Measurements from ENCODE around the gene NEURL1B. TPM values are rescaled to one million over a fixed set of nuclear protein-coding genes. Genes with fewer than 3 reads are reported as not detected.
"Not testable (repeated sequence)": the region's sequence is repeated elsewhere in the genome, so short reads cannot be mapped to it uniquely, and the experiment has no call there.

Gene NEURL1B
- total RNA-seq, 2 donors from 2014 or later: 20.6 to 33.6 TPM

DNA sequence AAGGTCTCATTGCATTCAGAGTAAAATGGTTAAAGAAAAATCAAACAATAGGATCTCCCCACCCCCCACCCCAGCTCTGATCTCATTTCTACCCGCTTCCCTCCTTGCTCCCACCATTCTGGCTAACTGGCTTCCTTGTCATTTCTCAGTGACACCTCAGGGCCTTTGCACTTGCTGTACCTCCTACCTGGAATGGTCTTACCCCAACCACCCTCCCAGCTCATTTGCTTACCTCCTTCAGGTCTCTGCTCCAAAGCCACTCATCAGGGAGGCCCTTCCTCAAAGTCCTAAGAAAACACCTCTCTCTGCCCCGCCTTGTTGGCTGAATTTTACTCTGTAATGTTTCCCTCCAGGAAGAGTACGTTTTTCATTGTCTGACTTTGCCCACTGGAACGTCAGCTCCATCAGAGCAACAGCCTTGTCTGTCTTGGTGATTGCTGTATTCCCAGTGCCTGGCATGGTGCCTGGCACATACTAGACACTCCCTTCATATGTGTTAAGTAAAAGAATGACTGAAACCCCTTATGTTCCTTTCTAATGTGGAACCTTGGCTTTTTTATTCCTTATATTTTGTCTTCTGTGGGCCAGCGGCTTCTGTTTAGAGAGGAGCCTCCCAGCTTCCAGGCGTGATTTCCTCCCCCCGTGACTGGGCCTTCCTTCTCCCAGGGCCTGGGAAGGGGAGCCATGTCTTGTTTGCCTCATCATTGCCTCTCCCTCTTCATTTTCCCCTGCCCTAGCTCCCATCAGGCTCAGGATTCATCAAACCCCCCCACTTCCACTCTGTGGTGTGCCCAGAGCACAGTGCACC, 26.9 kb downstream of the NEURL1B start:
- intact Hi-C loops (cut with DNase I): no loop called here
- DNase-seq: no peak
- ATAC-seq: peak in 1 of 2 donors; percentile 36

DNA sequence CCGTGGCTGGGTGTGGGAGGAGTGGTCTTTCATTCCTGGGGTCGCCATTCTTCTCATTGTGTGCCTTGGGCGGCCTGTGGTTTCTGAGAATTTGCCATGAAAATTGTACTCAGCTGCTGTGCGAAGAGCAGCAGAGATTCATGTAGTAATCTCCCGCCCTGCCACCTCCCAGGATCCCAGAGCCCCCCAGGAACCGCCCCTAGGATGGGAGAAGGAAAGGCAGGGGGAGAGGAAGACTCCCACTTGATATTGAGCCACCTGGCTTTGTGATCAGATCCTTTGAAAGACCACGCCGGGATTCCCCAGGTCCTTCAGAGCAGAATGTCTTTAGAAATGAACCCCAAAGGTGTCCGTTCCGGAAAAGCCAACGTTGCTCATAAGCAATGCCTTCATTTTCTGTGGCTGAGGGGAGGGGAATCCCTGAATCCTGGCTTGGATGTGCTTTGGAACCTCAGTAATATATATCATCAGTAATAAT, 27.6 kb downstream of the NEURL1B start:
- no peak for DNase-seq
- ATAC-seq: no peak
- intact Hi-C loops (cut with DNase I): no loop called here

DNA sequence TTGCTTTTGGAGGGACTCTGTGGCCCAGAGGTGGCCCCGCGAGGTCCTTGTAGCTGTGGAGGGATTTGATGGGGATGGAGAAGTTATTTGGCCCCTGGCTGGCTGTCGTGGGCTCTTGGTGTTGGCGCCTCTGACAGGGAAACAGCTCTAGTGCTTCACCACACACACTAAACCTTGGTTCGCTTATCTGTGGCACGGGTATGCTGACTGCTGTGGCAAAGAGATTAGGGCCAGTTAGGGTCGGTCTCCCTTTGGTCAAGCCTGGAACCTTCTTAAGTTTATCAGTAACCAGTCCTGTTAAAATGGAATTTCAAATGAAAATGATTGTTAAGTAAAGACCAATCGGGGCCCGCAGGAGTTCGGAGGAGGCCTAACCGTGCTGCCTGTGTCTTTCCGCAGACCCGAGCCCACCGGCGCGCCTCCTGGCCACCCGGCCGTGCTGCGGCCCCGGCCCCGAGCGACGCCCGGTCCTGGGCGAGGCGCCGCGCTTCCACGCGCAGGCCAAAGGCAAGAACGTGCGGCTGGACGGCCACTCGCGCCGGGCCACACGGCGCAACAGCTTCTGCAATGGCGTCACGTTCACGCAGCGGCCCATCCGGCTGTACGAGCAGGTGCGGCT, 28.4 kb downstream of the NEURL1B start:
- ATAC-seq (no peak), DNase-seq (no peak)
- intact Hi-C loops (cut with DNase I): no loop called here

DNA sequence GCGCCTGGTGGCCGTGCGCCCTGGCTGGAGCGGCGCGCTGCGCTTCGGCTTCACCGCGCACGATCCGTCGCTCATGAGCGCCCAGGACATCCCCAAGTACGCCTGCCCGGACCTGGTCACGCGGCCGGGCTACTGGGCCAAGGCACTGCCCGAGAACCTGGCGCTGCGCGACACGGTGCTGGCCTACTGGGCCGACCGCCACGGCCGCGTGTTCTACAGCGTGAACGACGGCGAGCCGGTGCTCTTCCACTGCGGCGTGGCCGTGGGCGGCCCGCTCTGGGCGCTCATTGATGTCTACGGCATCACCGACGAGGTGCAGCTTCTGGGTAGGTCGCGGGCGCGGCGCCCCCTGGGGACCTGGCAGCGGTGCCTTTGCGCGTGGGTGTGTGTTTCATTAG, 28.9 kb downstream of the NEURL1B start:
- no peak for ATAC-seq
- no peak for DNase-seq
- intact Hi-C loops (cut with DNase I): no loop called here

DNA sequence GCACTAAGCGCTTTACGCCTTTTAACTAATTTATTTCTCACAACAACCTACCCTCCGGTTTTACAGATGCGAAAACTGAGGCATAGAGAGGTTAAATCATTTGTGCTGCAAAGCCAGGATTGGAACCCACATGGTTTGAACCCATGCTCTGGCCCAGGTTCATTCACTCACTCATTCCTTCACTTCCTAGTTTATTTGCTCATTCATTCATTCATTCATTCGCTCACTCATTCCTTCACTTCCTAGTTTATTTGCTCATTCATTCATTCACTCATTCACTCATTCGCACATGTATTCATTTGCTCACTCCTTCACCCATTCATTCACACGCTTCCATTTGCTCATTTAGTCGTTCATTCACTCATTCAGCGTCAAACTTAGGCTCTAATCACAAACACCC, 29.4 kb downstream of the NEURL1B start:
- ATAC-seq: no peak
- no peak for DNase-seq
- intact Hi-C loops (cut with DNase I): no loop called here

DNA sequence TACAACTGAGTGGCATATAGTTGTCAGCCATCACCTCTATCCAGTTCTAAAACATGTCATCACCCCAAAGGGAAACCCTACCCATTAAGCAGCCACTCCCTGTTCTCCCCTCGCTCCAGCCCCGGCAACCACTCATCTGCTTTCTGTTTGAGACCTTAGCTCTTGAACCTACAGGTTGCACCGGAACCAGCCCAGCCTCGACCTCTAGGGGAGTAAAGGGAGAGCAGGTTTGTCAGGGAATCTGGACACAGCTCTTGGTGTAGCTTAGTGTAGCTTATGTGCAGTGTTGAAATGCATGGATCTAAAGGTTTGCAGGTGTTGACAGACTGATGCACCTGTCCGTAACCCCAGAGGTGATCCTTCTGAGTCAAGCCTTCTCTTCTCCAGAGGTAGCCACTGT, 30.0 kb downstream of the NEURL1B start:
- intact Hi-C loops (cut with DNase I): no loop called here
- no peak for ATAC-seq
- no peak for DNase-seq

DNA sequence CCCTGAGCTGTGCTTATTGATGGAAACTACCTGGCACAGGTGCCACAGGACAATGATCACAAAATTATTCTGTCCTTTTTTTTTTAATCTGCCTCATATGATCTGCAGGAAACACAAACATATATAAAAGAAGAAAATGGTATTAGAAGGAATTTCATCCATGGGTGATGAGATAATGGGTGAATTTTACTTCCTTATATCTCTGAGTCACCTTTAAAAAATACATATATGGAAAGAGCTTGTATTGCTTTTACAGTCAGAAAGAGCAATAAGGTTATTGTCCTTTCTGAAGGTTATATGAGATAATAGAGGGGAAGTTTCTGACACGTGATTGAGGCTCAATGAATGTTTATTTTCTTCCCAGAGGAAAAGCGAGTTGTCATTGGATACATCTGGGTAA, 31.6 kb downstream of the NEURL1B start:
- ATAC-seq: no peak
- intact Hi-C loops (cut with DNase I): no loop called here
- no peak for DNase-seq

DNA sequence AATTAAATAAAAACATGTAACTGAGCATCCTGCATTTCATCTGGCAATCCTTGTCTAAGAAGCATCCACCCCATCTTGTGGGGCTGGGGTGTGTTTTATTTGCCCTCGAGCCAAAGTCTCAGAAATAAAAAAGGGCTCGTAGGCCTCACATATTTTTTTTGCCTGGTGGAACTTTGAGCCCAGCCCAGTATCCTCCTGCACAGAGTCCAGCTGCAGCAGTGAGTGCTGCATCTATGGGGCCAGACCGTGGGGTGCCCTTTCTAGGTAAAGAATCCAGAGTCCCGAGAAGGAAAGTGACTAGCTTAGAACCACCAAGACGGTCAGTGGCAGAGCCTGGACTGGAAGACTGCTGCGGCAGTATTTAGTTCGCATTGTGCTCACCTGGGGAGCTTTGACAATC, 33.1 kb downstream of the NEURL1B start:
- ATAC-seq: no peak

DNA sequence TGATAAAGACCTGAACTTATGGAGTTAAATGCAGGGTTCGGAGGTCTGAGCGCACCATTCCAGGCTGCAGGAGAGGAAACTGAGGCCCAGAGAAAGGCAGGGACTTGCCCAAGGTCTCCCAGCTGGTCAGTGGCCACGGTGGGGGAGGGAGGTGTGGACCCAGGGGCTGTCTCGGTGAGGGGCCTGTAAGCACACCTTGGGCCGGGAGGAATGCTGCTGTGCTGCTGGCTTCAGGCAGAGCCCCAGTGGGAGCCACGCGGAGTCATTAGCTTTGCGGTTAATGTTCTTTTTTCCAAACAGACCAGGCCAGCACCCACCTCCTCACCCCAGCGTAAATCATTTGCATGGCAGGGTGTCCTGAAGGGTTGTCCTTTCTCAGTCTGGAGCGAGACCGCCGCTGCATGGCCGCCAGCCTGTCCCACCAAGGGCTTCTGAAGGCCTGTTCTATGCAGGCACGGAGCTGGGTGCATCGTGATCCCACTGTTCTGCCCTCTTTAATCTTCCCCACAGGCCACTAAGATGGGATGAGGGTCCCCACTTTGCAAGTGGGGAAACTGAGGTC, 35.9 kb downstream of the NEURL1B start:
- intact Hi-C loops (cut with DNase I): no loop called here
- no peak for DNase-seq

More for the DNA sequence above, 33.1 kb downstream of the NEURL1B start:
- DNase-seq: no peak
- intact Hi-C loops (cut with DNase I): no loop called here

DNA sequence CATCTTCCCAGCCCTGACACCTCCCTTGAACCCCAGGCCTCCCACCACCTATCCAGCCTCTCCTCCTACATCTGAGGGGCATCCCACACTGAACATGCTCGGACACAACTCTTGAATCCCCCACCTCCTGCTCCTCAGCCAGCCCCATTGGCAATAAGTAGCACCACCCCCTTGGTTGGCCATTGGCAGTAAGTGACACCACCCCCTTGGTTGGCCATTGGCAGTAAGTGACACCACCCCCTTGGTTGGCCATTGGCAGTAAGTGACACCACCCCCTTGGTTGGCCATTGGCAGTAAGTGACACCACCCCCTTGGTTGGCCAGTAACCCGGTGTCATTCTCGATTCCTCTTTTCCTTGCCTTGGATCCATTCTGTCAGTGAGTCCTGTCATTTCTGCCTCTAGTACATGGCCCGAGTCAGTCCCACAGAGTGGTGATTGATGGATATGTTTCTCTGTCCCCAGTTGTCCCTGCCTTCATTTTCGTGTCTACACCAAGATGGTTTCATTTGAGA, 37.4 kb downstream of the NEURL1B start:
- peak in 1 of 2 donors; percentile 5 for ATAC-seq
- intact Hi-C loops (cut with DNase I); DNase-seq: not testable (repeated sequence)

More for the DNA sequence above, 35.9 kb downstream of the NEURL1B start:
- no peak for ATAC-seq

DNA sequence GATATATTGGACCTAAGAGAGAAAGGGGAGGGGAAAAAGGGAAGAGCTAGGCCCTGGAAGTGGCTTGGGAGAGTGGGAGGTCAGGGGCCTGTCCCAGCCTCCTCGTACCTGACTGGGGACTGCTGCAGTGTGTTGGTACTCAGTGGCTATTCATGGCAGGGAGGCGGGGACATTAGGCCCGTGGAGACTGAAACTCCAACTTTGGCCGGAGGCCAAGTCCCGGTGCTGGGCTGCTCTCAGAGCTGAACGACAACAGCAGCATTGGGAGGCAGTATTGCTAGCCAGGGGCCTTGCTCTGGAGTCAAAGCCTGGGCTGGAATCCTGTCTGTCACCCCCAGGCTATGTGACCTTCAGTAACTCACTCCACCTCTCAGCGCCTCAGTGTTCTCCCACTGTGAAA, 37.8 kb downstream of the NEURL1B start:
- intact Hi-C loops (cut with DNase I): no loop called here
- peak; percentile 80 to 85 for ATAC-seq

DNA sequence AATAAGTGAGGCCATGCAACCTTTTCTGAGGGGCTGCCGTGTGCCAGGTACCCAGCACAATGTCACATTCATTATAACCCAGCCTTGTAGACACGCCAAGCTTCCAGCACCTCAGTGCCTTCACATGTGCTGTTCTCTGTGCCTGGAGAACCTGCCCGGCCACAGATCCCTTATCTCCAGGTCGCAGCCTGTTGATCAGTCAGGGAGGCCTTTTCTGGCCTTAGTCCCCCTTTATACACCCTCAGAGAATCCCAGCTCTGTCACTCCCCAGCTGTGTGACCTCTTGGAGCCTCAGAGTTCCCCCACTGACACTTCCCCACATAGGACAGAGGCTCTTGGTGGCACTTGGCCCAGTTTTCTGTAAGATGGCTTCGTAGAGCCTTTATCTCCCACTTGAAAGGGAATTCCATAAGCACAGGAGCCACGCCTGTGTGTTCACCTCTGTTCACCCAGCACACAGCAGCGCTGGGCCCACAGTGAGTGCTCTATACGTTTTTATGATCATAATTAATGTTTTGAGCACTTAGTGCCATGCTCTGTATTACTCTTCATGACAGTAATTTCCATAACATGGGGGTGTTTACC, 38.7 kb downstream of the NEURL1B start:
- intact Hi-C loops (cut with DNase I): no loop called here
- no peak for DNase-seq
- ATAC-seq: no peak

More for the DNA sequence above, 37.8 kb downstream of the NEURL1B start:
- peak; percentile 76 for DNase-seq

DNA sequence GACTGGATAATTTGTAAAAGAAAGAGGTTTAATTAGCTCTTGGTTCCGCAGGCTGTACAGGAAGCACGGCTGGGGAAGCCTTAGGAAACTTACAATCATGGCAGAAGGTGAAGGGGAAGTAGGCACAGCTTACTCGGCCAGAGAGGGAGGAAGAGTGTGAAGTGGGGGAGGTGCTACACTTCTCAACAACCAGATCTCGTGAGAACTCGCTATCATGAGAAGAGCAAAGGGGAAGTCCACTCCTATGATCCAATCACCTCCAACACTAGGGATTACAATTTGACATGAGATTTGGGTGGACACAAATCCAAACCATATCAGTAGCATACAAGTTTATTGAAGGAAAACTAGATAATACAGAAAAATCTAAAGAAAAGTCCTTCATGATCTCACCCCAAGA, 39.9 kb downstream of the NEURL1B start:
- intact Hi-C loops (cut with DNase I): no loop called here
- no peak for ATAC-seq
- DNase-seq: no peak

DNA sequence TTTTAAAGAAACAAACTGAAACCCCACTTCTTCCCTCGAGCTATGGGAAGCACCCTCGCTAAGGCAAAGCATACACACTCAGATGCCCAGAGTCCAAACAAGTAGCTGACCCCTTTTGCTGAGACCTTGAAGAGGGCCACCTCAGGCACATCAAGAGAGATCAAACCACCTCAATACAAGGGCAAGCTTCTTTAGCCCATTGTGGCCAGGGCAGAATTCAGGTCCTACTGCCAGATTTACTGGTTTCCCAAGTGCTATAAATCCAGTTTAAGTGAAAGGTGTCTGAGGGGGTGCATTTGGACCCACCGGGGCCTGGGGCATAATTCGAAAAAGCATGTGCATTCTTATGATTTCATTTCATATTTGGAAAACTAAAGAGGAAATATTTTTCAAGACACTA, 40.4 kb downstream of the NEURL1B start:
- ATAC-seq: no peak
- intact Hi-C loops (cut with DNase I): no loop called here
- DNase-seq: no peak

DNA sequence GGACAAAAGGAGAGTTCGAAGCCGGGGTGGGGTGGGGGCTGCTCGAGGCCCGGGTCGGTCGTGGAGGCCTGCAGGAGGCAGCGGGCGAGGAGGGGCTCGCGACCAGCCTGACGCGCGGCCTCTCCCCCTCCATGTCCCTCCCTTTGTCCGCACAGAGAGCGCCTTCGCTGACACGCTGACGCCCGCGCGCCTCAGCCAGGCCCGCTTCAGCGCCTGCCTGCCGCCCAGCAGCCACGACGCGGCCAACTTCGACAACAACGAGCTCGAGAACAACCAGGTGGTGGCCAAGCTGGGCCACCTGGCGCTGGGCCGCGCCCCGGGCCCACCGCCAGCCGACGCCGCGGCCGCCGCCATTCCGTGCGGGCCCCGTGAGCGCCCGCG, 42.2 kb downstream of the NEURL1B start:
- intact Hi-C loops (cut with DNase I): no loop called here
- DNase-seq (no peak), ATAC-seq (no peak)

DNA sequence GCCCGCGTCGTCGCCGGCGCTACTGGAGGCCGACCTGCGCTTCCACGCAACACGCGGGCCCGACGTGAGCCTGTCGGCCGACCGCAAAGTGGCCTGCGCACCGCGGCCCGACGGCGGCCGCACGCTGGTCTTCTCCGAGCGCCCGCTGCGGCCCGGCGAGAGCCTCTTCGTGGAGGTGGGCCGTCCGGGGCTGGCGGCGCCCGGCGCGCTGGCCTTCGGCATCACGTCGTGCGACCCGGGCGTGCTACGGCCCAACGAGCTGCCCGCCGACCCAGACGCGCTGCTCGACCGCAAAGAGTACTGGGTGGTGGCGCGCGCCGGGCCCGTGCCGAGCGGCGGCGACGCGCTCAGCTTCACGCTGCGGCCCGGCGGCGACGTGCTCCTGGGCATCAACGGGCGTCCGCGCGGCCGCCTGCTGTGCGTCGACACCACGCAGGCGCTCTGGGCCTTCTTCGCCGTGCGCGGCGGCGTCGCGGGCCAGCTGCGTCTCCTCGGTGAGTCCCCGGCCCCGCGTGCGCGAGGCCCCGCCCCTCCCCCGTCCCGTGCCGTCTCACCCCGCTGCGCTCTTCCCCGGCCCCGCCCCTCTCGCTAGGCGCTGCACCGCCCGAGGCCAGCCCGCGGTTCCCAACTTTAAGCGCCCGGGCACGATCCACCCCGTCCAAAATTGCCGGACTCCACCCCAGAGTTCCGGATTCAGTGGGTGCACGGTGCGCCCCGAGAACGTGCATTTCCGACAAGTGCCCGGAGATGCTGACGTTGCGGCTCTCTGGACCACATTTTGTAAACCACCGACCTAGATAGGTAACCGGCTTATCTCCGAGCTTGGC, 42.8 kb downstream of the NEURL1B start:
- intact Hi-C loops (cut with DNase I): no loop called here
- ATAC-seq (peak in 1 of 2 donors; percentile 11), DNase-seq (peak; percentile 45)

DNA sequence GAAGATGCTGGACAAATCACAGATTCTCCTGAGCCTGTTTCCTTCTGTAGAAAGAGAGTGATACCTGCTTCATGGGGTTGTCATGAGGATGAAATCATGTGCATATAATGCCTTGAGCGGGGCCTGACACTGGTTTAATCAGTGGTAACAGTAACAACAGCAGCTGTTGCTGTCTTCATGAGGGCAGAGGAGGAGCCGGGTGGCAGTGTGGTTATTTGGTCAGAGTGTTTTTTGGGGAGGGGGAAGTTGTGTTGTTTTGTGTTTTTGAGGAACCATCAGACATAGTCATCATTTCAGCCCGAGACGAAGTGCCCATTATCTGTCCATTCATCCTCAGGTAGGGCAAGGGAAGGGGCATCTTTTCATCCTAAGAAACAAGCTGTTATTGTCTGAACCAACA, 44.0 kb downstream of the NEURL1B start:
- intact Hi-C loops (cut with DNase I): no loop called here
- DNase-seq (no peak), ATAC-seq (no peak)

DNA sequence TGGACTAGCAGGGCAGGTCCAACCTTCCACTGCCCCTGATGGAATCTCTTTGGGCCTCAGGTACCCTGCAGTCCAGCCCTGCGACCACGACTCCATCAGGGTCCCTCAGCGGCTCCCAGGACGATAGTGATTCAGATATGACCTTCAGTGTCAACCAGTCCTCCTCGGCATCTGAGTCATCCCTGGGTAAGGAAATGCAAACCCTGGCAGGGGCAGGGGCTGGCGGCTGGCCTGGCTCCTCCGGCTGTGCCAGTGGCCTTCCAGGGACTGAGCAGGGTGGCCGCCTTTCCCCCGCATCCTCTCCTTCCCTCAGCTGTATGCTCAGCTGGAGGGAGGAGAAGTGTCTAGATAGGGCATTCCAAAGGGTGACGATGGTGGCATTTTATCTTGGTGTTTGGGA, 45.0 kb downstream of the NEURL1B start:
- DNase-seq: no peak
- intact Hi-C loops (cut with DNase I): no loop called here
- peak in 1 of 2 donors; percentile 13 for ATAC-seq

All from left cardiac atrium (tissue), 4 donors.